ENCODE measurements around the gene PARP15. TPM values are rescaled to one million over a fixed set of nuclear protein-coding genes. Genes with fewer than 3 reads are reported as not detected.

PARP15 gene
- total and polyA plus RNA-seq, 4 donors: 2.4 to 6.1 (median 4.4) TPM

DNA sequence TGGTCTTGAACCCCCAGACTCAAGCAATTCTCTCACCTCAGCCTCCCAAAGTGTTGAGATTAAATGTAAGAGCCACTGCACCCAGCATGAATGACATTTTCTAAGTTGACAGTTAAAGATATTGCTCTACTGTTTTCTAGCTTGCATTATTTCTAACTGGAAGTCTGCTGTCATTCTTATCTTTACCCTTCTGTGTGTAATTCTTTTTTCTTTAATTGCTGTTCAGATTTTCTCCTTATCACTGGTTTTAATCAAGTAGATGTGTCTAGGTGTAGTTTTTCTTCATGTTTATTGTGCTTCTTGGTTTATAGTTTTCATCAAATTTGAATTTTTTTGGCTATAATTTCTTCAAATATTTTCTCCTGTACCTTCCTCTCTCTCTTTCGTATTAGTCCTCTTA is 4.9 kb downstream of the PARP15 start:
- H3K4me1 ChIP-seq (ENCODE audit: control insufficient read depth in 5 of 5, insufficient read depth in 5 of 5, low read length in 5 of 5): peaks cover 0 to under 1% (median 0%) of the 10 kb centered on the region in 5 donors
- peaks cover 0 to 8% (median 0%) of the 10 kb centered on the region in 3 donors for H3K27me3 ChIP-seq (ENCODE audit: control insufficient read depth in 3 of 3, insufficient read depth in 3 of 3, low read length in 2 of 3)
- H3K36me3 ChIP-seq (ENCODE audit: control insufficient read depth in 4 of 4, insufficient read depth in 4 of 4, low read length in 4 of 4): no peaks in the 10 kb centered on the region
- no peak overlapping the region for H3K27ac ChIP-seq (ENCODE audit: low read depth in 1 of 2, low read length in 1 of 2)
- peaks cover 1 to 9% (median 5%) of the 10 kb centered on the region in 4 donors for H3K9me3 ChIP-seq (ENCODE audit: control insufficient read depth in 4 of 4, insufficient read depth in 3 of 4, low read length in 3 of 4)
- ATAC-seq (ENCODE audit: insufficient read depth, low FRiP score): no peak
- no peak overlapping the region for H3K9ac ChIP-seq (ENCODE audit: insufficient read depth in 1 of 2, low read length in 2 of 2)
- TF ChIP-seq, protein P1, sequence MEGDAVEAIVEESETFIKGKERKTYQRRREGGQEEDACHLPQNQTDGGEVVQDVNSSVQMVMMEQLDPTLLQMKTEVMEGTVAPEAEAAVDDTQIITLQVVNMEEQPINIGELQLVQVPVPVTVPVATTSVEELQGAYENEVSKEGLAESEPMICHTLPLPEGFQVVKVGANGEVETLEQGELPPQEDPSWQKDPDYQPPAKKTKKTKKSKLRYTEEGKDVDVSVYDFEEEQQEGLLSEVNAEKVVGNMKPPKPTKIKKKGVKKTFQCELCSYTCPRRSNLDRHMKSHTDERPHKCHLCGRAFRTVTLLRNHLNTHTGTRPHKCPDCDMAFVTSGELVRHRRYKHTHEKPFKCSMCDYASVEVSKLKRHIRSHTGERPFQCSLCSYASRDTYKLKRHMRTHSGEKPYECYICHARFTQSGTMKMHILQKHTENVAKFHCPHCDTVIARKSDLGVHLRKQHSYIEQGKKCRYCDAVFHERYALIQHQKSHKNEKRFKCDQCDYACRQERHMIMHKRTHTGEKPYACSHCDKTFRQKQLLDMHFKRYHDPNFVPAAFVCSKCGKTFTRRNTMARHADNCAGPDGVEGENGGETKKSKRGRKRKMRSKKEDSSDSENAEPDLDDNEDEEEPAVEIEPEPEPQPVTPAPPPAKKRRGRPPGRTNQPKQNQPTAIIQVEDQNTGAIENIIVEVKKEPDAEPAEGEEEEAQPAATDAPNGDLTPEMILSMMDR (IDR thresholded peaks at IDR 0.05; ENCODE audit: control extremely low read depth, extremely low read depth): no peak
- no peak for DNase-seq
- 90 to 96% methylated on average over 1 of the region's 1 CpG for WGBS, 2 donors
- no peak overlapping the region for H3K4me3 ChIP-seq

DNA sequence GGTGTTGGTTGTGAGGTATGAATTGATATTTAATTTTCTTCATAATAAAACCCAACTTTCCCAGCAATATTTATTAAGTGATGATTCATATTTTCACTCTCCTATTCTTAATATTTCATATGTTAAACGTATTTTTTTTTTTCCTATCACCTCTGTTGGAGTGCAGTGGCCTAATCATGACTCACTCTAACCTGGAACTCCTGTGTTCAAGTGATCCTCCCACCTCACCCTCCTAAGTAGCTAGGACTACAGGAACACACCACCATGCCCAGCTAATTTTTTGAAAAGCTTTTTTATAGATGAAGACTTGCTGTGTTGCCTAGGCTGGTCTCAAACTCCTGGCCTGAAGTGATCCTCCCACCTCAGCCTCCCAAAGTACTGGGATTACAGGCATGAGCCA is 8.6 kb downstream of the PARP15 start:
- ATAC-seq (ENCODE audit: insufficient read depth, low FRiP score) (no peak), DNase-seq (no peak)
- Histone ChIP-seq H3K27me3 (ENCODE audit: control insufficient read depth in 3 of 3, insufficient read depth in 3 of 3, low read length in 2 of 3) (no peaks in the 10 kb centered on the region), H3K4me3 (no peak overlapping the region), H3K9ac (ENCODE audit: insufficient read depth in 1 of 2, low read length in 2 of 2) (no peak overlapping the region), H3K9me3 (ENCODE audit: control insufficient read depth in 4 of 4, insufficient read depth in 3 of 4, low read length in 3 of 4) (peaks cover 1 to 9% (median 5%) of the 10 kb centered on the region in 4 donors), H3K4me1 (ENCODE audit: control insufficient read depth in 5 of 5, insufficient read depth in 5 of 5, low read length in 5 of 5) (no peaks in the 10 kb centered on the region), H3K27ac (ENCODE audit: low read depth in 1 of 2, low read length in 1 of 2) (no peak overlapping the region), H3K36me3 (ENCODE audit: control insufficient read depth in 4 of 4, insufficient read depth in 4 of 4, low read length in 4 of 4) (no peaks in the 10 kb centered on the region)
- TF ChIP-seq, protein P1 (IDR thresholded peaks at IDR 0.05; ENCODE audit: control extremely low read depth, extremely low read depth): no peak
- WGBS, 2 donors: 51 to 80% methylated on average over 1 of the region's 1 CpG

DNA sequence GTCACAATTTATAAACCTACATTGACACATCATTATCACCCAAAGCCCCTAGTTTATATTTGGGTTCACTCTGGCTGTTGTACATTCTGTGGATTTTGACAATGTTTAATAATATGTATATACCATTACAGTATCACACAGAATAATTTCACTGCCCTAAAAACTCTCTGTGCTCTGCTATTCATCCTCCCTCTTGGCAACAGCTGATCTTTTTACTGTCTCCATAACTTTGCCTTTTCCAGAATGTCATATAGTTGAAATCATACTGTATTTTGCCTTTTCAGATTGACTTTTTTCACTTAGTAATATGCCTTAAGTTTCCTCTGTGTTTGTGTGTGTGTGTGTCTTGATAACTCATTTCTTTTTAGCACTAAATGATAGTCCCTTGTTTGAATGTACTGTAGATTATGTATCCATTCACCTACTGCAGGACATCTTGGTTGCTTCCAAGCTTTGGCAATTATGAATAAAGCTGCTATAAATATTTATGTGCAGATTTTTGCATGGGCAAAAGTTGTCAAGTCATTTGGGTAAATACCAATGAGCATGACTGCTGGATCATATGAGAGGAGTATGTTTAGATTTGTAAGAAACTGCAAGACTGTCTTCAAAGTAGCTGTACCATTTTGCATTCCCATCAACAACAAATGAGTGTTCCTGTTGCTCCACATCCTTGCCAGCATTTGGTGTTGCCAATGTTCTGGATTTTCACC is 9.5 kb downstream of the PARP15 start:
- ATAC-seq (ENCODE audit: insufficient read depth, low FRiP score) (no peak), DNase-seq (no peak)
- Histone ChIP-seq H3K36me3 (ENCODE audit: control insufficient read depth in 4 of 4, insufficient read depth in 4 of 4, low read length in 4 of 4) (no peaks in the 10 kb centered on the region), H3K4me3 (no peak overlapping the region), H3K4me1 (ENCODE audit: control insufficient read depth in 5 of 5, insufficient read depth in 5 of 5, low read length in 5 of 5) (no peaks in the 10 kb centered on the region), H3K27ac (ENCODE audit: low read depth in 1 of 2, low read length in 1 of 2) (no peak overlapping the region), H3K9ac (ENCODE audit: insufficient read depth in 1 of 2, low read length in 2 of 2) (no peak overlapping the region), H3K27me3 (ENCODE audit: control insufficient read depth in 3 of 3, insufficient read depth in 3 of 3, low read length in 2 of 3) (no peaks in the 10 kb centered on the region), H3K9me3 (ENCODE audit: control insufficient read depth in 4 of 4, insufficient read depth in 3 of 4, low read length in 3 of 4) (peaks cover 1 to 9% (median 5%) of the 10 kb centered on the region in 4 donors)
- TF ChIP-seq, protein P1 (IDR thresholded peaks at IDR 0.05; ENCODE audit: control extremely low read depth, extremely low read depth): no peak

DNA sequence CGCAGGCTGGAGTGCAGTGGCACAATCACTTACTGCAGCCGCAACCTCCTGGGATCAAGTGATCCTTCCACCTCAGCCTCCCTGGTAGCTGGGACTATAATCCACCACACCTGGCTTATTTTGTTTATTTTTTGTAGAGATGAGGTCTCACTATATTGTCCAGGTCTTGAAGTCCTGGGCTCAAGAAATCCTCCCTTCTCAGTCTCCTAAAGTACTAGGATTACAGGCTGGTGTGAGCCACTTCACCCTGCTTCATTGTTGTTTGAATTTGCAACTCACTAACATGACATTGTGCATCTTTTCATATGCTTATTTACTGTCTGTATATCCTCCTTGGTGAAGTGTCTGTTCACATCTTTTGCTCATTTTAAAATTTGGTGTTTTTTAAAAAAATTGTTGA is 10.1 kb downstream of the PARP15 start:
- no peak for ATAC-seq (ENCODE audit: insufficient read depth, low FRiP score)
- Histone ChIP-seq H3K27ac (ENCODE audit: low read depth in 1 of 2, low read length in 1 of 2) (no peak overlapping the region), H3K36me3 (ENCODE audit: control insufficient read depth in 4 of 4, insufficient read depth in 4 of 4, low read length in 4 of 4) (no peaks in the 10 kb centered on the region), H3K4me1 (ENCODE audit: control insufficient read depth in 5 of 5, insufficient read depth in 5 of 5, low read length in 5 of 5) (no peaks in the 10 kb centered on the region), H3K9ac (ENCODE audit: insufficient read depth in 1 of 2, low read length in 2 of 2) (no peak overlapping the region), H3K4me3 (no peak overlapping the region), H3K27me3 (ENCODE audit: control insufficient read depth in 3 of 3, insufficient read depth in 3 of 3, low read length in 2 of 3) (no peaks in the 10 kb centered on the region), H3K9me3 (ENCODE audit: control insufficient read depth in 4 of 4, insufficient read depth in 3 of 4, low read length in 3 of 4) (peaks cover 0 to 4% (median 1%) of the 10 kb centered on the region in 4 donors)
- TF ChIP-seq, protein P1 (IDR thresholded peaks at IDR 0.05; ENCODE audit: control extremely low read depth, extremely low read depth): no peak
- DNase-seq: no peak
- WGBS, 2 donors: 48 to 49% methylated on average over 2 of the region's 2 CpGs

Data from lung (tissue), 12 donors.